Astrocyte (in vitro differentiated cells and primary cell): Measurements from ENCODE around the gene PPIG. TPM values are rescaled to one million over a fixed set of nuclear protein-coding genes. Genes with fewer than 3 reads are reported as not detected.

Source experiments
- DNase-seq: peaks from one replicate; pipeline ENCODE4 v3.0.0-alpha.2; 2010; ENCODE audit warnings: low read depth
- FAIRE-seq: peaks from 2 replicates; lab custom pipeline; 2011; peaks lifted over from hg19 to GRCh38; lab: Jason Lieb, UNC
- H2AFZ ChIP-seq: 2 replicates; pipeline ENCODE4 v1.6.0; 2012; ENCODE audit warnings: low read depth, low read length, inconsistent platforms
- H3K27ac ChIP-seq: 2 replicates; pipeline ENCODE4 v1.5.1; 2011; ENCODE audit warnings: low read depth, low read length, inconsistent platforms
- H3K27me3 ChIP-seq: 2 replicates; pipeline ENCODE4 v1.6.0; 2011; ENCODE audit warnings: low read length, inconsistent platforms; ENCODE audit not compliant: insufficient read depth
- H3K36me3 ChIP-seq: 2 replicates; pipeline ENCODE4 v1.5.1; 2011; ENCODE audit warnings: low read length, inconsistent platforms; ENCODE audit not compliant: insufficient read depth
- H3K4me1 ChIP-seq: 2 replicates; pipeline ENCODE4 v1.5.1; 2011; ENCODE audit warnings: low read length, inconsistent platforms; ENCODE audit not compliant: insufficient read depth
- H3K4me2 ChIP-seq: 2 replicates; pipeline ENCODE4 v1.6.0; 2012; ENCODE audit warnings: low read length, inconsistent platforms
- H3K4me3 ChIP-seq: 2 replicates; pipeline ENCODE4 v1.5.1; 2011; ENCODE audit warnings: low read depth, mild to moderate bottlenecking, low read length, inconsistent platforms; ENCODE audit not compliant: insufficient read depth
- H3K79me2 ChIP-seq: 2 replicates; pipeline ENCODE4 v1.6.0; 2012; ENCODE audit warnings: mild to moderate bottlenecking, low read length, inconsistent platforms; ENCODE audit not compliant: insufficient read depth
- H3K9ac ChIP-seq: 2 replicates; pipeline ENCODE4 v1.6.0; 2012; ENCODE audit warnings: mild to moderate bottlenecking, low read length, inconsistent platforms
- H3K9me3 ChIP-seq: 2 replicates; pipeline ENCODE4 v1.5.1; 2012; ENCODE audit warnings: low read depth, mild to moderate bottlenecking, low read length, inconsistent platforms; ENCODE audit not compliant: insufficient read depth
- H4K20me1 ChIP-seq: 2 replicates; pipeline ENCODE4 v1.6.0; 2012; ENCODE audit warnings: low read length, inconsistent platforms; ENCODE audit not compliant: insufficient read depth
- H3K27ac Mint-ChIP-seq: one replicate; pipeline ENCODE4 v1.8.0; 2021; ENCODE audit warnings: mild to moderate bottlenecking, mixed read lengths; ENCODE audit not compliant: unreplicated experiment
- H3K27me3 Mint-ChIP-seq: one replicate; pipeline ENCODE4 v1.8.0; 2021; ENCODE audit warnings: low read depth, mixed read lengths; ENCODE audit not compliant: unreplicated experiment
- H3K36me3 Mint-ChIP-seq: one replicate; pipeline ENCODE4 v1.8.0; 2021; ENCODE audit warnings: low read depth, mixed read lengths; ENCODE audit not compliant: unreplicated experiment
- H3K4me1 Mint-ChIP-seq: one replicate; pipeline ENCODE4 v1.8.0; 2021; ENCODE audit warnings: low read depth, mixed read lengths; ENCODE audit not compliant: unreplicated experiment
- H3K4me3 Mint-ChIP-seq: one replicate; pipeline ENCODE4 v1.8.0; 2021; ENCODE audit warnings: mild to moderate bottlenecking, moderate library complexity, mixed read lengths; ENCODE audit not compliant: unreplicated experiment
- H3K9me3 Mint-ChIP-seq: one replicate; pipeline ENCODE4 v1.8.0; 2021; ENCODE audit warnings: mild to moderate bottlenecking, mixed read lengths; ENCODE audit not compliant: unreplicated experiment
- CTCF ChIP-seq: IDR thresholded peaks from 2 replicates; pipeline ENCODE4 v1.5.1; 2011; ENCODE audit warnings: low read depth, mild to moderate bottlenecking, inconsistent platforms, low read length, moderate library complexity; ENCODE audit not compliant: insufficient read depth
- EZH2 ChIP-seq: IDR thresholded peaks from 2 replicates; pipeline ENCODE4 v1.6.1; 2012; ENCODE audit warnings: mild to moderate bottlenecking, low read length, inconsistent platforms; ENCODE audit not compliant: insufficient read depth
- total RNA-seq: library from RNA; stranded (reverse); gene quantifications from 2 replicates; pipeline ENCODE4 v1.2.1, GENCODE V29; 2021

PPIG gene
- total RNA-seq, 1 donor from 2014 or later: 40.2 TPM

- Mint-ChIP-seq H3K4me3 (no peak overlapping the region), H3K9me3 (no peaks in the 10 kb centered on the region), H3K27me3 (no peaks in the 10 kb centered on the region), H3K27ac (no peak overlapping the region), H3K36me3 (no peaks in the 10 kb centered on the region), H3K4me1 (no peaks in the 10 kb centered on the region)
- H3K36me3 ChIP-seq: no peaks in the 10 kb centered on the region
- no peaks in the 10 kb centered on the region for H4K20me1 ChIP-seq
- H3K9me3 ChIP-seq: no peaks in the 10 kb centered on the region
- no peak for FAIRE-seq
- H3K27me3 ChIP-seq: no peaks in the 10 kb centered on the region
- no peak overlapping the region for H2AFZ ChIP-seq
- H3K27ac ChIP-seq: no peak overlapping the region
- H3K4me3 ChIP-seq: no peak overlapping the region
- DNase-seq: no peak
- H3K4me1 ChIP-seq: no peaks in the 10 kb centered on the region
- no peak overlapping the region for H3K4me2 ChIP-seq
- no peak overlapping the region for H3K9ac ChIP-seq
- TF ChIP-seq EZH2 (no peak), CTCF (no peak)
- no peaks in the 10 kb centered on the region for H3K79me2 ChIP-seq
Measured at GRCh38 chr2:169647496-169647895, 63.3 kb downstream of the PPIG start.

- no peak overlapping the region for H3K4me3 ChIP-seq
- no peak for FAIRE-seq
- H4K20me1 ChIP-seq: no peaks in the 10 kb centered on the region
- H3K27ac ChIP-seq: no peak overlapping the region
- H3K36me3 ChIP-seq: no peaks in the 10 kb centered on the region
- Mint-ChIP-seq H3K9me3 (no peaks in the 10 kb centered on the region), H3K4me1 (no peaks in the 10 kb centered on the region), H3K4me3 (no peak overlapping the region), H3K27ac (no peak overlapping the region), H3K36me3 (no peaks in the 10 kb centered on the region), H3K27me3 (no peaks in the 10 kb centered on the region)
- no peaks in the 10 kb centered on the region for H3K27me3 ChIP-seq
- H3K4me1 ChIP-seq: no peaks in the 10 kb centered on the region
- no peaks in the 10 kb centered on the region for H3K9me3 ChIP-seq
- DNase-seq: no peak
- H2AFZ ChIP-seq: no peak overlapping the region
- no peak overlapping the region for H3K4me2 ChIP-seq
- no peaks in the 10 kb centered on the region for H3K79me2 ChIP-seq
- H3K9ac ChIP-seq: no peak overlapping the region
- no peak for TF ChIP-seq EZH2
- no peak for TF ChIP-seq CTCF
Measured at GRCh38 chr2:169649278-169649677, 65.1 kb downstream of the PPIG start.

GRCh38 chr2:169653636-169654035 is 69.5 kb downstream of the PPIG start:
- H3K27me3 ChIP-seq: no peaks in the 10 kb centered on the region
- no peaks in the 10 kb centered on the region for H4K20me1 ChIP-seq
- H3K36me3 ChIP-seq: no peaks in the 10 kb centered on the region
- H3K4me2 ChIP-seq: no peak overlapping the region
- no peaks in the 10 kb centered on the region for H3K9me3 Mint-ChIP-seq
- H3K27ac Mint-ChIP-seq: no peak overlapping the region
- H3K9ac ChIP-seq: no peak overlapping the region
- no peaks in the 10 kb centered on the region for H3K4me1 Mint-ChIP-seq
- TF ChIP-seq EZH2: no peak
- TF ChIP-seq CTCF: no peak
- no peak overlapping the region for H3K4me3 ChIP-seq
- no peak overlapping the region for H2AFZ ChIP-seq
- H3K36me3 Mint-ChIP-seq: no peaks in the 10 kb centered on the region
- FAIRE-seq (no peak), DNase-seq (no peak)
- no peaks in the 10 kb centered on the region for H3K27me3 Mint-ChIP-seq
- no peak overlapping the region for H3K4me3 Mint-ChIP-seq
- no peak overlapping the region for H3K27ac ChIP-seq
- no peaks in the 10 kb centered on the region for H3K79me2 ChIP-seq
- no peaks in the 10 kb centered on the region for H3K9me3 ChIP-seq
- H3K4me1 ChIP-seq: no peaks in the 10 kb centered on the region
